ENCODE data around the gene EHD1.
"Not testable (repeated sequence)": the region's sequence is repeated elsewhere in the genome, so short reads cannot be mapped to it uniquely, and the experiment has no call there.

EHD1 gene

DNA sequence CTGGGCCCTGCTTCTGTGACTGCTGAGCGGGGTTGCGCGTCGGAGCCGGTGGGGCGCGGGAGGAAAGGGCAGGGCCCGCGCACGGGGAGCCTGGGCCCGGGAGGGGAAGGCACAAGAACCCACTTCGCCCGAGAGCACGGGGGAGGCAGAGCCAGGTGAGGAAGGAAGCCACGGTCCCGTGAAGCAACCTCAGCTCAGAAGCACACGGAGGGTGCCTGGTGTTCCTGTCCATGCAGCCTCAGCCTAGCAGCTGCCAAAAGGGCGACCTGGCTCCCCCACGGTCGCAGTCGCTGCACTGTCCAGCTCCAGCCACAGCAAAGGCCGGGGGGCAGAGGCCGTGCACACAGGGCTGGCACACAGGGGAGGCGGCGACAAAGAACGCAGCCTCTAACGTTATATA is 24.7 kb downstream of the EHD1 start:
- peak; percentile 95 for FAIRE-seq
- TF ChIP-seq POLR2A (IDR thresholded peaks at IDR 0.05; ENCODE audit: low read depth, low read length) (0 out of 2 replicates have a peak, but pooled peaks have one; percentile 25), POLR2AphosphoS5 (IDR thresholded peaks at IDR 0.05; ENCODE audit: low read depth, low read length) (no peak; the same call in 1 of the 2 replicates)

DNA sequence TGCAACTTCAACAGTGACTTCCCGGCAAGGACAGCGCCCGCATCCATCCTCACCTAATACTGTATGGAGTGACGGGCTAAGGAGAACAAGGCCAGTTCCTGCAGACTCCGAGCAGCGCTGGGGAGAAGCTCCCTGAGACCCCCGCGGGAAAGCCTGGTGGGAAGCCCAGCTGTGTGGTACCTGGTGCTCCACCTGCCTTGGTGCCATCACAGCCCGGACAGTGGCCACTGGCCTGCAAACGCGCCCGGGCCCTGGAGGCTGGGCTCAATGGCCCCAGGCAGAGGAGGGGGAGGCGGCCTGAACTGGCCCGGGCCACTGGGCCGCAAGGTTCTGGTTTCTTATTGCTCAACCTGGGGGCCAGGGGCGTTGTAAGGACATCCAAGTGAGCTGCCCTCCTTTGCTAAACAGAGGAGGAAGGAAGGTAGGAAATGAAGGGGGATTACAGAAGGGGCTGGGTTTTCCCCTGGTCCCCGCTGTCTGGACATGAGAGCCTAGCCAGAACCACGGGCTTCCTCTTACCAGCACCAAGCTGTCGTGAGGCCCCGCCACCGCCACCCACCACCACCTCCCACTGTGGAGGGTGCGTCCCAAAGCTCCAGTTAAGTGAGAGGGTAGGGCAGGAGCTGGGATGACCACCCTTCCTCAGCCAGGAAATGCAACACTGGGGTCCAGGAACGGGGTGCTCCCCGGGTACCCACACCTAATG is 25.5 kb downstream of the EHD1 start:
- no peak for DNase-seq (ENCODE audit: insufficient read length)
- TF ChIP-seq TAF1 (IDR thresholded peaks at IDR 0.05; ENCODE audit: borderline replicate concordance, low read depth, low read length) = no peak
- TF ChIP-seq POLR2AphosphoS5 (IDR thresholded peaks at IDR 0.05; ENCODE audit: low read depth, low read length) = 0 out of 2 replicates have a peak, but pooled peaks have one; percentile 28
- no peak; the same call in 1 of the 2 replicates for TF ChIP-seq POLR2A (IDR thresholded peaks at IDR 0.05; ENCODE audit: low read depth, low read length)
- FAIRE-seq = peak; percentile 91

More for the DNA sequence above, 24.7 kb downstream of the EHD1 start:
- no peak for DNase-seq (ENCODE audit: insufficient read length)

DNA sequence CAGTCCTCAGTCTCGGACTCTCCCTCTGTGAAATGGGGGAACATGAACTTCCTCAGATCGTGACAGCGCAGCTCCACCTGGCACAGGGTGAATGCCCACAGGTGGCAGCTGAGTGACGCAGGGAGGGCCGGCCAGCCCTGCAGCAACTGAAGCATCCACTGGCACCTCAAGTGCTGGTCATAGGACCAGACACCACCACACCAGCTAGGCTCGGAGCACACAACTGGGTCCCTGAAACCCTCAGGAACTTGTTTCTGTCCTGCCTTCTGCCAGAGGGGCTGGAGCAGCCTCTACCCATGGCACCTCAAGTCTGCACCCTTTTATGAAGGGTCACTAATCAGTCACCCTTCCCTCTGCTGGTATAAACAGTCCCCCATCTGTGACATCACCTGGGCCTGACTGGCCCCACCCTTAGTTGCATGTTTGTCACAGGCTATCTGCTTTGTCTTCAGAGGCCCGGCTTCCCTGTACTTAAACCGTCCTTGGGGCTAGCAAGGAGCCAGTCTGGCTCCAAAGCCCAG is 26.5 kb downstream of the EHD1 start:
- FAIRE-seq (no peak), DNase-seq (ENCODE audit: insufficient read length) (no peak)
- TF ChIP-seq POLR2AphosphoS5 (IDR thresholded peaks at IDR 0.05; ENCODE audit: low read depth, low read length) (peak; percentile 91), TAF1 (IDR thresholded peaks at IDR 0.05; ENCODE audit: borderline replicate concordance, low read depth, low read length) (no peak), POLR2A (IDR thresholded peaks at IDR 0.05; ENCODE audit: low read depth, low read length) (peak; percentile 63)

DNA sequence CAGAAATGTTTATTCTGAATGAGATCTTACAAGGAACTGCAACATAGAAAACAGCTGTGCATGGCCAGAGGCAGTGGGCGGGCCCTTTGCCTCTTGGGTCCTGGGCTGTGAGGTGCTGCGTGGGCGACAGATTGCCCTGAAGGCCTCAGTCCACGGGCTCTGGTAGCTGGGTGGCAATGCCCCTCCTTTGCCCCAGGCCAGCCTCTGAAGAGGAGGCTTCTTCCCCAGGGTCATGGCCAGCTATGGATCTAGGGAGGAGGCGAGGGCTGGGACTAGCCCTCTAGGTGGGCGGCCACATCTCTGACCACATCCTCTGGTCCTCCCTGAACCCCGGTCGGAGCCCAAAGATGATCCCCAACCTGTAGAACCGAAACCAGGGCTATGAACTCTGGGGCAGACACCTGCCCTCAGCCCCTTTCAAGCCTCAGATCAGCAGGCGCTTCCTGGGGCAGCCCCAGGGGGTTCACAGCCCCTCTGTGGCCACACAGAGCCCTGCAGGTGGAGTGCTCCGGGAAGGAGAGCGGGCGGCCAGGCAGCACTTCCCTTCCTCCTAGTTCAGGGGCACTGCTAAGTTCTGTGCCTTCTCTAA is 27.3 kb downstream of the EHD1 start:
- peak; percentile 99 for FAIRE-seq
- peak; percentile 93 for DNase-seq (ENCODE audit: insufficient read length)
- TF ChIP-seq POLR2AphosphoS5 (IDR thresholded peaks at IDR 0.05; ENCODE audit: low read depth, low read length) (peak; percentile 70; the same call in 1 of the 2 replicates), TAF1 (IDR thresholded peaks at IDR 0.05; ENCODE audit: borderline replicate concordance, low read depth, low read length) (peak; percentile 41; the same call in 1 of the 2 replicates), POLR2A (IDR thresholded peaks at IDR 0.05; ENCODE audit: low read depth, low read length) (peak; percentile 62)

DNA sequence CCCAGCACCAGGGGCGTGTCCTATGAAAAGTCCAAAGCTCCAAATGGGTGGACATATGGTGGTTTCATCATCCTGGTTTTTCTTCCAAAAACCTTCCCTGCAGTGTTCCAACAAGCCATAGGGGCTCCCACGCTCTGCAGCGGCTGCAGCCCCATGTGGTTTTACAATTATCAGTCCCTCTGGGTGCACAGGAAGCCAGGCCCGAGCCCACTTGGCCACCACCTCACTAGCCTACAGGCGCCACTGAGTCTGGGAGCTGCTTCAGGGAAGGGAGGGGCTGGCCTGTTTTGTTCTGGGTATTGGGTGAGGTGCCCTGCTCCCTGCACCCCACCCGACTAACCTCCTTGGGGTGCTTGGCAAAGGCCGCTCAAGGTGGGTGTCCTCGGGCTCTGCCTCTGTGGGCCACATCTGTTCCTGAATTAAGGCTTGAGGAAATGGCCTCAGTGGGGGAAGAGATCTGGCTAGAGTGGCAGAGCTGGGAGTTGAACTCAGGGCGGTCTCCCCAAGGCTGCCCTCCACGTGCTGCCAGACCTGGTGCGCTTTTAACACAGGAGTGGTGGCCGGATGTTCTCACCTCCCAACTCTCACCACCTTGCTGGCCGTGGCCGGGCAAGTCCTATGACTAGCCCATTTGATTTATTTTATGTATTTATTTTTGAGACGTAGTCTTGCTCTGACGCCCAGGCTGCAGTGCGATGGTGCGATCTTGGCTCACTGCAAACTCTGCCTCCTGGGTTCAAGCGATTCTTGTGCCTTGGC is 28.6 kb downstream of the EHD1 start:
- TF ChIP-seq TAF1 (IDR thresholded peaks at IDR 0.05; ENCODE audit: borderline replicate concordance, low read depth, low read length) = no peak
- TF ChIP-seq POLR2AphosphoS5 (IDR thresholded peaks at IDR 0.05; ENCODE audit: low read depth, low read length) = 0 out of 2 replicates have a peak, but pooled peaks have one; percentile 52
- TF ChIP-seq POLR2A (IDR thresholded peaks at IDR 0.05; ENCODE audit: low read depth, low read length) = 0 out of 2 replicates have a peak, but pooled peaks have one; percentile 34
- FAIRE-seq (peak; percentile 60), DNase-seq (ENCODE audit: insufficient read length) (no peak)

DNA sequence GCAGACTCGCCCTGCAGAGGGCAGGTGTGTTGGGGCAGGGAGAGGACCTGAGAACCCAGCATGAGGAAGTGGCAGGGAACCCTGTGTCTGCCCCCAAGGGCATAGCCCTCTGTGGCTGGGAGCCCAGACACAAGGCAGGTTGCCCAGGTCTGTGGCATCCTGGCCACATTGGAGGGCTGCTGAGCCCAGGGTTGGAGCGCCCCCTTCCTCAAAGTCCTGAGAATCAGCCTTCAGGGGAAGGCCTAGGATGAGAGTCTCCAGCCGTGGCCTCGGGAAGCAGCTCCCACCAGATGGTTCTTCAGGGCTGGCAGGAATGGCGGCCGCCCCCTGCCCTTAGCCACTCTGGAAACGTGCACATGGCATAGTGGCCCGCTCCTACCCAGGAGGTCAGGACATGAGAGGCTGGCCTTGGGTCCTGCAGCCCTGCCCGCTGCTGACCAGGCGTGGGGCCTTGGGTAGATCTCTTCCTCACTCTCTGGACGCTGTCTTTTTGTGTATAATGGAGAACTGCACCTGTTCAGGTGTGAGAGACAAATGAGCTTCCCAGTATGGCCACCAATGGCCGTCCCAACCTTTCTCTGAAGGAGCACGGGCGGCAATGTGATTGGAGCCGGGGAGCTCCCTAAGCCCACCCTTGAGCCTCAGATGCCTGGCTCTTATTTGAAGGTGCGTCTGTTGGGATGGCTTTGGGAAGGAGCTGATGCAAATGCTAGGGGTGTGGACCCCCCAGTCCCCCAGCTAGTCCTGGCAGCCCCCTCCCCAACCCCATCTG is 29.4 kb downstream of the EHD1 start:
- FAIRE-seq (no peak), DNase-seq (ENCODE audit: insufficient read length) (no peak)
- TF ChIP-seq TAF1 (IDR thresholded peaks at IDR 0.05; ENCODE audit: borderline replicate concordance, low read depth, low read length) (no peak), POLR2AphosphoS5 (IDR thresholded peaks at IDR 0.05; ENCODE audit: low read depth, low read length) (no peak; the same call in 1 of the 2 replicates), POLR2A (IDR thresholded peaks at IDR 0.05; ENCODE audit: low read depth, low read length) (no peak)

DNA sequence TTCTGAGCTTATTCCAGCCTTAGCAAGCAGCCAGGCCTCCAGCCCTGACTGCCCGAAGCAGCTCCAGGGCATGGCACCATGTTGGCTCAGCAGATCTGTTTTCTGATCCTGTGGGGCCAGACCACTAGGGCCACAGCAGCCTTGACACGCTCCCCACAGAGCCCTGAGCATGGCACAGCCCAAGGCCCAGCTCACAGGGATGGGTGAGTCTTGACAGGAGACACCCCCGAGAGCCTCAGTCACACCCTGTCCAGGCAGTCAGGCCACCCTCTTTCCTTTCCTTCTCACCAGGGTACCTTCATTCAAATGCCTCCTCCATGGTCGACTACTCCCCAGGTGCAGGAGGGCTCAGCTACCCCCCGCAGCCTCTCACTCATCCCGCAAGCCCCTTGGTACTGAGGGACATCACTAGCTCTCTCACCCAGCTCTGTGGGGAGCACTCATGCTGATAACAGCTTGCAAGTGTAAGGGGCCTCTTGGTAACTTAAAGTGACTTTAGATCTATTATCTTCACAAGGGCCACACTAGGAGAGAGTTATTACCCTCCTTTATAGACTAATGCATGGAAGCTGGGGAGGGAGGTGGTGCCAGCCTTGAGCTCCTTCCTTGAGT is 30.1 kb downstream of the EHD1 start:
- FAIRE-seq (peak; percentile 87), DNase-seq (ENCODE audit: insufficient read length) (no peak)
- TF ChIP-seq TAF1 (IDR thresholded peaks at IDR 0.05; ENCODE audit: borderline replicate concordance, low read depth, low read length) (no peak), POLR2AphosphoS5 (IDR thresholded peaks at IDR 0.05; ENCODE audit: low read depth, low read length) (no peak), POLR2A (IDR thresholded peaks at IDR 0.05; ENCODE audit: low read depth, low read length) (no peak)

DNA sequence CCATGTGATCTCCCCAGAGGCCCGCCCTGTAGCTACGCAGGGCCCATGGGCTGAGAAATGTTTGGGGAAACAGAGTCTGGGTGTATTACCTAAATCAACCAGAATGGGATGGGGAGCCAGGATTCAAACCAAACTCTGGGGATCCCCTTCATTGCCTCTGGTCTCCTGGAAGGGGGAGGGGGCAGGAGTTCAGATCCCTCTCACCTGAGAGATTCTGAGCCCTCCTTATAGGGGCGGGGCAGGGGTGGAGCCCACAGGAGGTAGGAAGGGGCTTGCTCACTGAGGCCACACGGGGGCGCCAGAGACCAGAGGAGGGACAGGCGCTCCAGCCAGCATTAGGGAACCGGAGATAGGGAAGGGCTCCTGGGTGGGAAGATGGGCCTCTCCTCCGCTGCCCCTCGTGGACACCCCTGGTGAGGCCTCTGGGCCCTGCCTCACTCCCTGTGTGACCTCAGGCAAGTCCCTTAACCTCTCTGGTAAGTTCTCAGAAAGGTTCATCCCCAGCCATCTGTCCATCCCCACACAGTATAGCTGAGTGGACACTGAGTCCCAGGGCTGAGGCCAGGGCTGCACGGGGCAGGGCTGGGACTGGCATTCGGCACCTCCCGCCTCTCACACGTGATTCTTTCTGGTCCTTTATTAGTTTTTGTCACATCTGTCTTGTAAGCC is 31.3 kb downstream of the EHD1 start:
- TF ChIP-seq POLR2A (IDR thresholded peaks at IDR 0.05; ENCODE audit: low read depth, low read length) (no peak), TAF1 (IDR thresholded peaks at IDR 0.05; ENCODE audit: borderline replicate concordance, low read depth, low read length) (no peak), POLR2AphosphoS5 (IDR thresholded peaks at IDR 0.05; ENCODE audit: low read depth, low read length) (no peak)
- DNase-seq (ENCODE audit: insufficient read length) (peak; percentile 87), FAIRE-seq (peak; percentile 95)

DNA sequence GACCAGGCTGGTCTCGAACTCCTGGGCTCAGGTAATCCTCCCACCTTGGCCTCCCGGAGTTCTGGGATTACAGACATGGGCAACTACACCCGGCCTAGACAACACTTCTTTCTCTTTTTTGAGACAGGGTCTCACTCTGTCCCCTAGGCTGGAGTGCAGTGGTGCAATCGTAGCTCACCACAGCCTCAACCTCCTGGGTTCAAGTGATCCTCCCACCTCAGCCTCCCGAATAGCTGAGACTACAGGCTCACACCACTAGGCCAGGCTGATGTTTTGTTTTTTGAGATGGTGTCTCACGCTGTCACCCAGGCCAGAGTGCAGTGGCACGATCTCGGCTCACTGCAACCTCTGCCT is 32.7 kb downstream of the EHD1 start:
- not testable (repeated sequence) for DNase-seq (ENCODE audit: insufficient read length); FAIRE-seq

DNA sequence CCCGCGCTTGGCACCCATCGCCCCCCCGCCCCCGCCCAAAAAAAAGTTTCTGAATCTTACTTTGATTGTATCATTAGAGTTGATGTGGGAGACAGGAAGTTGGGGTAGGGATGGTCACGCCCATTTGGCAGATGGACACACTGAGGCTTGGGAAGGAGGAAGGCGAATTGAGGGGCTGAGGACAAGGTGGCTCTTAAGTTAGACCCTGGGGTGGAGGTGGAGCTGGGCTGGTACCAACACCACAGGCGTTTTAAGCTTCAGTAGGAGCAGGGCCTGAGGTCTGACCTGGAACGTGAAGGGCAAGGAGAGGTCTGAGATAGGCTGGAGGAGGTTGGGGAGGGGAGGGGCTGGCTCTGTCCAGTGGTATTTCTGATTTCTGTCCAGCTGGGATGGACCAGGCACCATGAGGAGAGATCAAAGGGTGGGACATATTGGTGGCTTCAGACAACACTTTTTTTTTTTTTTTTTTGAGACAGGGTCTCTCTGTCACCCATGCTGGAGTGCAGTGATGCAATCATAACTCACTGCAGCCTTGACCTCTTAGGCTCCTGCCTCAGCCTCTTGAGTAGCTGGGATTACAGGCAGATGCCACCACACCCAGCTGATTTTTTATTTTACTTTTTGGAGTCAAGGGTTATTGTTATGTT is 33.2 kb downstream of the EHD1 start:
- TF ChIP-seq TAF1 (IDR thresholded peaks at IDR 0.05; ENCODE audit: borderline replicate concordance, low read depth, low read length) (no peak), POLR2AphosphoS5 (IDR thresholded peaks at IDR 0.05; ENCODE audit: low read depth, low read length) (no peak), POLR2A (IDR thresholded peaks at IDR 0.05; ENCODE audit: low read depth, low read length) (no peak)
- DNase-seq (ENCODE audit: insufficient read length) = no peak
- peak; percentile 56 for FAIRE-seq
